PC-3 (cell line): Measurements from ENCODE around the gene LYRM4. TPM values are rescaled to one million over a fixed set of nuclear protein-coding genes. Genes with fewer than 3 reads are reported as not detected.

Experiments used
- ATAC-seq: fragments of 200-7000 bp; cut with Tn5 transposase; 2 replicates; pipeline ENCODE4 v1.9.1; 2020; ENCODE audit warnings: mild to moderate bottlenecking, moderate library complexity
- BruUV-seq: library from RNA; stranded (reverse); fragments of 400-500 nt; replicated peaks from 2 replicates; lab custom pipeline; 2021; lab: Mats Ljungman, UMichigan
- CTCF ChIA-PET: fragments of 300-600 bp; sonication (Branson Sonifier 250); formaldehyde crosslinking; loops from one replicate; lab custom pipeline; 2022; ENCODE audit warnings: antibody characterized with exemption; lab: Charles Lee
- POLR2A ChIA-PET: fragments of 300-600 bp; sonication (Branson Sonifier 250); formaldehyde crosslinking; loops from one replicate; lab custom pipeline; 2022; ENCODE audit warnings: antibody characterized with exemption; ENCODE audit not compliant: unreplicated experiment; lab: Charles Lee
- DNase-seq: peaks from one replicate; pipeline ENCODE4 v3.0.0-alpha.2; 2015
- H2AFZ ChIP-seq: fragments of 300-600 bp; sonication (generic); 2 replicates; pipeline ENCODE4 v1.6.0; 2016; ENCODE audit warnings: antibody characterized with exemption, low read length
- H3F3A ChIP-seq: fragments of 300-600 bp; sonication (generic); one replicate; pipeline ENCODE4 v1.6.0; 2017; ENCODE audit warnings: antibody characterized with exemption, low read length, control low read depth, mild to moderate bottlenecking; ENCODE audit not compliant: unreplicated experiment
- H3K27ac ChIP-seq: fragments of 300-600 bp; sonication (generic); 2 replicates; pipeline ENCODE4 v1.5.1; 2016; ENCODE audit warnings: mild to moderate bottlenecking, low read length
- H3K27me3 ChIP-seq: fragments of 300-600 bp; sonication (generic); 2 replicates; pipeline ENCODE4 v1.6.1; 2016; ENCODE audit warnings: low read length, mixed read lengths
- H3K36me3 ChIP-seq: fragments of 300-600 bp; sonication (generic); 2 replicates; pipeline ENCODE4 v1.6.1; 2016; ENCODE audit warnings: low read depth, mixed run types, low read length, mixed read lengths
- H3K4me1 ChIP-seq: fragments of 300-600 bp; sonication (generic); 2 replicates; pipeline ENCODE4 v1.5.1; 2016; ENCODE audit warnings: low read length; ENCODE audit not compliant: insufficient read depth
- H3K4me2 ChIP-seq: fragments of 300-600 bp; sonication (generic); 2 replicates; pipeline ENCODE4 v1.6.0; 2016; ENCODE audit warnings: low read length
- H3K4me3 ChIP-seq: fragments of 300-600 bp; sonication (generic); 2 replicates; pipeline ENCODE4 v1.5.1; 2016; ENCODE audit warnings: mild to moderate bottlenecking, low read length, mixed read lengths
- H3K79me2 ChIP-seq: fragments of 300-600 bp; sonication (generic); 2 replicates; pipeline ENCODE4 v1.6.1; 2017; ENCODE audit warnings: low read length, mixed read lengths
- H3K9ac ChIP-seq: fragments of 300-600 bp; sonication (generic); 2 replicates; pipeline ENCODE4 v1.6.0; 2016; ENCODE audit warnings: mild to moderate bottlenecking, low read length
- H3K9me2 ChIP-seq: fragments of 300-600 bp; sonication (generic); replicated peaks from 2 replicates; pipeline ENCODE4 v1.6.1; 2016; ENCODE audit warnings: mixed run types, low read length, mixed read lengths
- H3K9me3 ChIP-seq: fragments of 300-600 bp; sonication (generic); 2 replicates; pipeline ENCODE4 v1.6.1; 2016; ENCODE audit warnings: low read length, mixed read lengths
- H4K20me1 ChIP-seq: fragments of 300-600 bp; sonication (generic); 2 replicates; pipeline ENCODE4 v1.6.1; 2016; ENCODE audit warnings: low read length, mixed read lengths
- CTCF ChIP-seq: fragments of 300-600 bp; sonication (generic); conservative IDR thresholded peaks from 2 replicates; pipeline ENCODE4 v1.5.1; 2017; ENCODE audit warnings: antibody characterized with exemption, low read depth, mild to moderate bottlenecking, low read length
- EZH2 ChIP-seq: fragments of 300-600 bp; sonication (generic); IDR thresholded peaks from one replicate; pipeline ENCODE4 v1.6.1; 2017; ENCODE audit warnings: antibody characterized with exemption, mild to moderate bottlenecking, low read length; ENCODE audit not compliant: unreplicated experiment
- EZH2phosphoT487 ChIP-seq: fragments of 300-600 bp; sonication (generic); IDR thresholded peaks from 2 replicates; pipeline ENCODE4 v1.6.1; 2018; ENCODE audit warnings: mild to moderate bottlenecking, antibody characterized with exemption, low read length, borderline replicate concordance
- intact Hi-C: fragments of 100-400 bp; cut with micrococcal nuclease; formaldehyde crosslinking; loops from 2 replicates; pipeline ENCODE4 v1.9.0; 2023
- total RNA-seq: library from RNA; depleted of rRNA; stranded (reverse); fragments of >200 nt; gene quantifications from 2 replicates; pipeline ENCODE4 v1.2.3, GENCODE V29; 2014

Gene LYRM4
- total RNA-seq, 1 experiment from 2014 or later: 27.7 TPM

DNA sequence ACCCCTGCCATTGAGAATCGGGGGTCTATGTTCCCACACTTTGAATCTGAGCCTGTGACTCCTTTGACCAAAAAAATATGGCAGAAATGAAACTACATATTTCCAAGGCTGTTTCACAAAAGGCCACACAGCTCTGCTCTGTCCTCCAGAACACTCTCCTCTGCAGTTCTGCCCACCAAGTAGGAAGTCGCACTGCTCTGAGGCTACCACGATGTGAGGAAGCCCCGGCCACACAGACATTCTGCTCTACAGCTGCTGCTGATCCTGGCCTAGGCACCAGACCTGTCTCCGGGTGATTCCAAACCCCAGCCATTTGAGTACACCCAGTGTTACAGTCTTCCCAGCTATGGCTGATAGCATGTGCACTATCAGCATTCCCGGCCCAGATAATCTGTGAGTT lies 85.1 kb downstream of the LYRM4 start:
- ATAC-seq: no peak
- POLR2A ChIA-PET: no interaction called here
- Histone ChIP-seq H3K27ac (no peak overlapping the region), H3K36me3 (0 out of 2 replicates have a peak, but pooled peaks cover 2% of the 10 kb centered on the region), H3K4me1 (peaks cover 12% of the 10 kb centered on the region), H3K27me3 (no peaks in the 10 kb centered on the region), H2AFZ (no peak overlapping the region), H3K9ac (no peak overlapping the region), H3K79me2 (no peaks in the 10 kb centered on the region), H3K9me3 (no peaks in the 10 kb centered on the region), H3F3A (no peaks in the 10 kb centered on the region), H3K4me2 (no peak overlapping the region), H3K9me2 (no peaks in the 10 kb centered on the region), H4K20me1 (no peaks in the 10 kb centered on the region), H3K4me3 (no peak overlapping the region)
- no peak for DNase-seq
- CTCF ChIA-PET: no interaction called here
- intact Hi-C loops: no loop called here
- no TSS peak for BruUV-seq
- TF ChIP-seq CTCF (no peak), EZH2 (no peak), EZH2phosphoT487 (no peak)

DNA sequence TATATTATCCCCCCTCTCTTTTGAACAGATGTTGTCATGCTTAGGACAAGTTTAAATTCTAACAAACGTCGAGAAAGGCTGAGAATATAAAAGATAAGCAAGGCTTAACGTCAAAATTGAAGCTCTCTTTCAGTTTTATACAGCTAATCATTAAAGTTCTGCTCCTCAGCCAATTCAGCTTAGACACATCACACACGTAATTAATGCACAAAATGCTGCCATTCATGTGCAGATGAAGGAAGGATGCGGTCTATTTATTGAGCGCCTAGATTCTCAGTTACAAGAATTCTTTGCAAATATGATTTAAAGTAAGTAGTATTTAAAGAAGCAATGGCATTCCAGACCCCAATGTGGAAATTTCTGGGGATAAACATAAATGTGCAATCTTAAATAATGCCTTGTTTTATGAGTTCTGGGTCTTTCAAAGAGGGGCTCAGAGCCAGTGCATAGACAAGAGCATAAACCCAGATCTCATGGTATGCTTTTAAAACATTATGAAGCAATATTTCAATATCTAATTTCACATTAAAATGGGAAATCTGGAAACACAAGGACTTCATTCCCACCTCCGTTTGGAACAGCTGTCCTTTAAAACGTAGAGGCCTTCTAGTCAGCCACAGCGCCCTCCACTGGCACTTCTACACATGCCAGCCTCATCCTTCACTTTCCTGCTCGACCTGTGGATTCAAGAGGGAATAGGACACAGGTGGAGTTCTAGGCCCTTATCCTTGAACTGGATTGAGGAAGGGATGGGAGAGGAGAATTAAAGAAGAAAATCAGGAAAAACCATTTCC lies 85.8 kb downstream of the LYRM4 start:
- ChIA-PET CTCF (no interaction called here), POLR2A (no interaction called here)
- H4K20me1 ChIP-seq: no peaks in the 10 kb centered on the region
- H3K4me1 ChIP-seq: peaks cover 5% of the 10 kb centered on the region
- no peak overlapping the region for H2AFZ ChIP-seq
- no peaks in the 10 kb centered on the region for H3K9me3 ChIP-seq
- H3K4me2 ChIP-seq: no peak overlapping the region
- TF ChIP-seq EZH2phosphoT487 (no peak), CTCF (peak; percentile 73), EZH2 (no peak)
- H3K9ac ChIP-seq: no peak overlapping the region
- DNase-seq (peak; percentile 47), ATAC-seq (no peak)
- no peaks in the 10 kb centered on the region for H3F3A ChIP-seq
- H3K27me3 ChIP-seq: no peaks in the 10 kb centered on the region
- intact Hi-C loops: no loop called here
- H3K9me2 ChIP-seq: no peaks in the 10 kb centered on the region
- BruUV-seq: no TSS peak
- H3K79me2 ChIP-seq: no peaks in the 10 kb centered on the region
- 0 out of 2 replicates have a peak, but pooled peaks cover 2% of the 10 kb centered on the region for H3K36me3 ChIP-seq
- no peak overlapping the region for H3K4me3 ChIP-seq
- no peak overlapping the region for H3K27ac ChIP-seq

DNA sequence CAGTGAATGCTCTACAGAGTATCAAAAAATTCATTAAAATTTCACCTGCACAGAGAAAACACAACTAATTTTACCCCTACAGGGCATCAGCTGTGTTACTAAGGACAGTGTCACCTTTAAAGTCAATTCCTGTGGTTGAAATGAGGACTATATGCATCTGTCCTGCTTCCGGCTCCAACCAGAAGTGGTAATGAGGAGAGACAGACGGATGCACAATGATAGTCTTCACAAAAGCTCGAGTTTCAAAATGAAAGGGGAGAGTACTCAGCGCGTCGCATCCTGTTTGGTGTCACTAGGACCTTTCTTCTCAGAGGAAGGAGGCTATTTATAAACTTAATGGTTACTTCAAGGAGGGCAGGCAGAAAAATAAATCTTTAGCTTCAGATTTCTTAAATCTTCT lies 86.5 kb downstream of the LYRM4 start:
- Histone ChIP-seq H3K4me2 (no peak overlapping the region), H3K9ac (no peak overlapping the region), H3K36me3 (0 out of 2 replicates have a peak, but pooled peaks cover 2% of the 10 kb centered on the region), H4K20me1 (no peaks in the 10 kb centered on the region), H3K79me2 (no peaks in the 10 kb centered on the region), H3K4me1 (no peaks in the 10 kb centered on the region), H3K9me3 (no peaks in the 10 kb centered on the region), H3K4me3 (no peak overlapping the region), H3K27ac (no peak overlapping the region), H3K27me3 (no peaks in the 10 kb centered on the region), H3K9me2 (no peaks in the 10 kb centered on the region), H2AFZ (no peak overlapping the region), H3F3A (no peaks in the 10 kb centered on the region)
- BruUV-seq: no TSS peak
- ATAC-seq (no peak), DNase-seq (no peak)
- intact Hi-C loops: no loop called here
- ChIA-PET CTCF (no interaction called here), POLR2A (no interaction called here)
- no peak for TF ChIP-seq CTCF
- no peak for TF ChIP-seq EZH2phosphoT487
- no peak for TF ChIP-seq EZH2
